GM21381 (cell line): Measurements from ENCODE around the gene CASR.
"Not testable (repeated sequence)": the region's sequence is repeated elsewhere in the genome, so short reads cannot be mapped to it uniquely, and the experiment has no call there.

Source experiments
- ATAC-seq: cut with Tn5 transposase; IDR thresholded peaks from one replicate; pipeline ENCODE4 v1.9.1; 2021; ENCODE audit warnings: mild to moderate bottlenecking, moderate library complexity; ENCODE audit not compliant: unreplicated experiment

CASR gene, protein sequence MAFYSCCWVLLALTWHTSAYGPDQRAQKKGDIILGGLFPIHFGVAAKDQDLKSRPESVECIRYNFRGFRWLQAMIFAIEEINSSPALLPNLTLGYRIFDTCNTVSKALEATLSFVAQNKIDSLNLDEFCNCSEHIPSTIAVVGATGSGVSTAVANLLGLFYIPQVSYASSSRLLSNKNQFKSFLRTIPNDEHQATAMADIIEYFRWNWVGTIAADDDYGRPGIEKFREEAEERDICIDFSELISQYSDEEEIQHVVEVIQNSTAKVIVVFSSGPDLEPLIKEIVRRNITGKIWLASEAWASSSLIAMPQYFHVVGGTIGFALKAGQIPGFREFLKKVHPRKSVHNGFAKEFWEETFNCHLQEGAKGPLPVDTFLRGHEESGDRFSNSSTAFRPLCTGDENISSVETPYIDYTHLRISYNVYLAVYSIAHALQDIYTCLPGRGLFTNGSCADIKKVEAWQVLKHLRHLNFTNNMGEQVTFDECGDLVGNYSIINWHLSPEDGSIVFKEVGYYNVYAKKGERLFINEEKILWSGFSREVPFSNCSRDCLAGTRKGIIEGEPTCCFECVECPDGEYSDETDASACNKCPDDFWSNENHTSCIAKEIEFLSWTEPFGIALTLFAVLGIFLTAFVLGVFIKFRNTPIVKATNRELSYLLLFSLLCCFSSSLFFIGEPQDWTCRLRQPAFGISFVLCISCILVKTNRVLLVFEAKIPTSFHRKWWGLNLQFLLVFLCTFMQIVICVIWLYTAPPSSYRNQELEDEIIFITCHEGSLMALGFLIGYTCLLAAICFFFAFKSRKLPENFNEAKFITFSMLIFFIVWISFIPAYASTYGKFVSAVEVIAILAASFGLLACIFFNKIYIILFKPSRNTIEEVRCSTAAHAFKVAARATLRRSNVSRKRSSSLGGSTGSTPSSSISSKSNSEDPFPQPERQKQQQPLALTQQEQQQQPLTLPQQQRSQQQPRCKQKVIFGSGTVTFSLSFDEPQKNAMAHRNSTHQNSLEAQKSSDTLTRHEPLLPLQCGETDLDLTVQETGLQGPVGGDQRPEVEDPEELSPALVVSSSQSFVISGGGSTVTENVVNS

DNA sequence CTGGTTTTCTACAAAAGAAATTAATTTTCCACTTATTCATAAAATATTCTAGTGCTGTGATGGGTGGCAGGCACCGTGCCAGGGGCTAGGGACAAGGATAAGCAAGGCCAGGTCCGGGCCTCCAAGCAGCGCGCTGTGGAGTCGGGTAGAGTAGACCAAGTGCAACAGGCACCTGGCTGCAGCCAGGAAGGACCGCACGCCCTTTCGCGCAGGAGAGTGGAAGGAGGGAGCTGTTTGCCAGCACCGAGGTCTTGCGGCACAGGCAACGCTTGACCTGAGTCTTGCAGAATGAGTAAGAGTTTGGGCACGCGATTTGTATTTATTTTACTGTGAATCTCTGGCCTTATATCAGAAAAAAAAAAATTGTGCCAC is at the start of gene CASR:
TSS of gene CASR (plus strand) at position 148 of the 372 bp plus-strand sequence. CDS start 70,522 bp downstream, outside the sequence.
- no peak for ATAC-seq

DNA sequence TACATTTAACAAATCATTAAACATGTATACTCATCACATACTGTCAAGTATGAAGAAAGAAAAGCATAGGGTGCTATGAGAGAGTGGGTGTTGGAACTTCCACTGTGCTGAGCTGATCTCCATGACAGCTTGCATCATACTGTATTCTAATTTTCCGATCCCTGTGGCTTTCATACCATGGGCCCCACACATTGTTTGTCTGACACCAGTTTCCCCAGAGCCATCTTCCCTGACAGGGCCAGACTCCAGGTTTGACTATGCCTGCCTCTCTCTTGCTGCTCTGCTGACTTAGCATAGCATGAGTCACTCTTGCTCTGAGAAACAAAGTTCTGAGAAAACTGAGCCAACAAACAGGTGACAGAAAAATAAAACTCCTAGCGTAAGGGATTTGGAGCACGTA is 37.0 kb upstream of the CASR start:
- ATAC-seq: peak; percentile 78

DNA sequence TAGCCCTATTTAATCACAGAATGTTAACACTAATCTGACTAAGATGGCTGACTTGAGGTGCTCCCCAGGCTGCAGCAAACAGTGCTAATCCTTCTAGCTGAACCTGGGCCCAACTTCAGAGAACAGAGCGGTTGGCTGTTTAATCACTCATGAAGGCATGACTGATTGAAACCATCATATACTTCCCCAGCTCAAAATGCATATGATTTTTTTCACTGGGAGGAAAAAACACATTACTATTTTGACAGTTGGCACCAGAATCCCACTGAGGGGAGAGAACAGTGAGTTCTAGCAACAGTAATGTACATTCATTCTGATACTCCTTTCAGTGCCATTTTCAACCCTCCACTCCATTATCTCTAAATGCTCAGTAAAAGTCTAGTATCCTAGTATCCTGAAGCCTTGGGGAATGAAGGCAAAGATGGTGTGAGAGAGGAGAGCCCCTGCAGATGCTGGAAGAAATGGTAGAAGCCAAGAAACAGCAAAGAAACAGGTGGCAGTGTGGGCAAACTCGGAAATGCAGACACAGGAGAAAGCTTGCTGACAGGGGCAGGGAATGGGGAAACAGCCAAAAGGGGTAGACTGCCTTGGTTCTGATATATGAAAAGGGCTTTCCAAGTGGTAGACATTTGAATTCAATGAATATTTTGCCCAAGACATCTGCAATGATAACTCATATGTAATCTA is 34.4 kb upstream of the CASR start:
- no peak for ATAC-seq

DNA sequence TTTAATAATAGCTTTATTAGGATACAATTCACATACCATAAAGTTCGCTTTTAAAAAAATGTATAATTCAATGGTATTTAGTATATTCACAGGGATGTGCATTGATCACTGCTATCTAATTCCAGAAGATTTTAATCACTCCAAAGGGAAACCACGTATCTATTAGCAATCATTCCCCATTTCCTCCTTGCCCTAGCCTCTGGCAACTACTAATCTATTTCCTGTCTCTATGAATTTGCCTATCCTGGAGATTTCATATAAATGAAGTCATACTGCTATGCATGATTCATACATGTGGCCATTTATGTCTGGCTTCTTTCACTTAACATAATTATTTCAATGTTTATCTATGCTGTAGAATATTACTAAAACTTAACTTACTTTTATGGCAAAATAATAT is 32.0 kb upstream of the CASR start:
- no peak for ATAC-seq

DNA sequence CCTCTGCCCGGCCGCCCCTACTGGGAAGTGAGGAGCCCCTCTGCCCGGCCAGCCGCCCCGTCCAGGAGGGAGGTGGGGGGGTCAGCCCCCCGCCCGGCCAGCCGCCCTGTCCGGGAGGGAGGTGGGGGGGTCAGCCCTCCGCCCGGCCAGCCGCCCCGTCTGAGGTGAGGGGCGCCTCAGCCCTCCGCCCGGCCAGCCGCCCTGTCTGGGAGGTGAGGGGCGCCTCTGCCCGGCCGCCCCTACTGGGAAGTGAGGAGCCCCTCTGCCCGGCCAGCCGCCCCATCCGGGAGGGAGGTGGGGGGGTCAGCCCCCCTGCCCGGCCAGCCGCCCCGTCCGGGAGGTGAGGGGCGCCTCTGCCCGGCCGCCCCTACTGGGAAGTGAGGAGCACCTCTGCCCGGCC is 18.5 kb upstream of the CASR start:
- ATAC-seq: not testable (repeated sequence)

DNA sequence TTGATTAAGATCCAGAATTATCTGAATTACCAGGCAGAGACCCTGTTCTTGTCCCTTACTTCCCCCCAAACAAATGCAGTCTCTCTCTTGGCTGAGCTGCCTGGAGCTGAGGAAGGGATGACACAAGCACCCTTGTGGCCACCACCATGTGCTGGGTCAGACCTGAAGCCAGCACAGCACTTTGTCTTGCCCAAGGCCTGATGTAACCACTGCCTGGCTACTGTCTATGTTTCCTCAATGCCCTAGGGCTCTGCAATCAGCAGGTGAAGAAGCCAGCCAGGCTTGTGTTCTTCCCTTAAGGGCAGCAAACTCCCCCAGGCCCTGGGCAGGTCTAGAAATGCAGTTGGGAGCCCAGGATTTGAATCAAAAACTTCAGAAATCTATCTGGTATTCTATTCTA is 15.8 kb upstream of the CASR start:
- no peak for ATAC-seq

DNA sequence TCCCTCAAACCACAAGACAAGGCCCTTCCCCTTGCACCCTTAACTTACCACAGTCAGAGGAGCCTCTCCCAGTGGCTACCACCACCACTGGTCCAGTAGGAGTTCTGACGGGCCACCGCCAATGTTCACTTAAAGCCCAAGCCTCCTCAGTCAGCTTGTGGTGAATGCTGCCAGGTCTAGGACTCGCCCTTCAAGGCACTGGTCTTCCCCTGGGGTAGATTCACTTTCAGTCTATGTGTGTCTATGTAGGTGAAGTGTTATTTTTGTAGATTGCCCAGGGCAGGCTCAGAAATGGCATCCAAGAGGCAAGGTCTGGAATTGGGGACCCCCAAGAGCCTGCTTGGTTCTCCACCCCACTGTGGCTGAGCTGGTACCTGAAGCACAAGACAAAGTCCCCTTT is 15.4 kb upstream of the CASR start:
- ATAC-seq: no peak

DNA sequence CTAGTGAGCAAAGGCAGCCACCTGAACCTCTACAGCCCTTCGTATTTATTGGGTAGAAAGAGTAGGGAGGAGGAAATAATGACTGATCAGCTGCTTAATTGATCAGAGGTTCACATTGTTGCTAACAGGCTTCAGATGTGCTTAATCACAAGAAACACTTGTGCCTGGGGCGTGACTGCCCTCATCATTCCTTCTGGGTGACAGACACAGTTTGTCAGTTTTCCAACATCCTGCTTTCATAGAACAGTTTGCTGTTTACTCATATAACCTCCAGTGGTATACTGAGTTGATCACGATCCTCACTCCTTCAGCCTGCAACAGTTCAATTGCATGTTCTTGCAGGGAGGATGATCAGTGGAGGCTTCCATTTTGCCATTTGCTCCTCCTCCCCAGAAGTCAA is 13.6 kb upstream of the CASR start:
- ATAC-seq: no peak

DNA sequence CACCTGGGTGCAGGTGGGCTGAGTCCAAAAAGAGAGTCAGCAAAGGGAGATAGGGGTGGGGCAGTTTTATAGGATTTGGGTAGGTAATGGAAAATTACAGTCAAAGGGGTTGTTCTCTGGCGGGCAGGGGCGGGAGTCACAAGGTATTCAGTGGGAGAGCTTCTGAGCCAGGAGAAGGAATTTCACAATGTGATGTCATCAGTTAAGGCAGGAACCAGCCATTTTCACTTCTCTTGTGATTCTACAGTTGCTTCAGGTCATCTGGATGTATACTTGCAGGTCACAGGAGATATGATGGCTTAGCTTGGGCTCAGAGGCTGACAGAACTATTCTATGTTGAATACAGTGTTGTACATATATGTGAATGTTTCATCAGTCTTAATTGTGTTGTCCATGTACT is 12.1 kb upstream of the CASR start:
- ATAC-seq: not testable (repeated sequence)

DNA sequence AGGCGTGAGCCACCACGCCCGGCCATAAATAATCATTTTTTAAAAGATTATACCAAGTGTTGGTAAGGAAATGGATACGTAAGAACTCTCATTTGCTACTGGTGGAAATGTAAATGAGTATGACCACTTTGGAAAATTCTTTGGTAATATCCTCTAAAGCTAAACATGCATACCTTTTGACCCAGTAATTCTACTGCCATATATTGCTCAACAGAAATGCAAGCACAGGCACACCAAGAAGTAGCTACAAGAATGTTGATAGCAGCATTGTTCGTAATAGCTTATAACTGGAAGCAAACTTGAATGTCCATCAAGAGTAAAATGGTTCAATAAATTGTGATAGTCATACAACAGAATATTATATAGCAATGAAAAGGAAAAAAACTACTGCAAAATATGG is 4.8 kb upstream of the CASR start:
- ATAC-seq: no peak

DNA sequence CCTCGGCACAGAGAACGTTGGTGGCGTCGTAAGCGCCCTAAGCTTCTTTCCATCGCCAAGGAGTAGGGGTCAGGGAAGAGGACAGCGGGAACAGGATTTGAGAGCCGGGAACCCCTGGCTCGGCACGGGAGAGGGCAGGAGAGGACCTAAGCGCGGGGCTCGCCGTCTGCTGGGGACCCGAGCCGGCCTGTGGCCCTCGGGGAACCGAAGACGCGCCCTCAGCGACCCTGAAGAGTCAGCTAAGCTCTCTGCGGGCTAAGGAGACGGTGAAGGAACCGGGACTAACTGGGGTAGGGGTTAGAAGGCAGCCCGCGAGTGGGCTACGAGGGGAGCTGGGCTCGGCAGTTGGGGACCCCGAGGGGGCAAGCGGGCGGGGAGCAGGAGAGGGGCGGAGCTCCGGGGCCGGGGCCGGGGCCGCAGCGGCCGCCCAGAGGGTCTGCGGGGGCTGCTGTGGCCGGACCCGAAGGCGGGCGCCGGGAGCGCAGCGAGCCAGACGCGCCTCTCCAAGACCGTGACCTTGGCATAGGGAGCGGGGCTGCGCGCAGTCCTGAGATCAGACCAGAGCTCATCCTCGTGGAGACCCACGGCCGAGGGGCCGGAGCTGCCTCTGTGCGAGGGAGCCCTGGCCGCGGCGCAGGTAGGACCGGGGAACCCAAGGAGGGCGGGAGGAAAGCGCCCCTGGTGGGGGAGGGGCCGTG is 574 bp downstream of the CASR start:
- ATAC-seq: no peak

DNA sequence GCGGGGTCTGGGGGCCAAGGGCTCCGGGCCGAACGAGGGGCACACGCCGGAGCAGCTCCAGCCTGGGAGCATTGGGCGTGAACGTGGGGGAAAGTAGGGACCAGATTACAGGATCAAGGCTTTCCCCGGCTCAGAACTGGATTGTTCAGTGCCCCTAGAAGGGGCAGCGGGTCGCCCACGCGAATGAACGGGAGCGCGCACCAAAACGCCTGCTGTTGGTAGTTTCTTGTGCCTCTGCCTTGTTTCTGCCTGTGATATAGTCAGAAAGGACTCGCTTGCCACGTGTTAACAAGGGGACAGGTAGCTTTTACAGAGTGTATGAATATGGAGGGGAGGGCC is 1.1 kb downstream of the CASR start:
- ATAC-seq: no peak

DNA sequence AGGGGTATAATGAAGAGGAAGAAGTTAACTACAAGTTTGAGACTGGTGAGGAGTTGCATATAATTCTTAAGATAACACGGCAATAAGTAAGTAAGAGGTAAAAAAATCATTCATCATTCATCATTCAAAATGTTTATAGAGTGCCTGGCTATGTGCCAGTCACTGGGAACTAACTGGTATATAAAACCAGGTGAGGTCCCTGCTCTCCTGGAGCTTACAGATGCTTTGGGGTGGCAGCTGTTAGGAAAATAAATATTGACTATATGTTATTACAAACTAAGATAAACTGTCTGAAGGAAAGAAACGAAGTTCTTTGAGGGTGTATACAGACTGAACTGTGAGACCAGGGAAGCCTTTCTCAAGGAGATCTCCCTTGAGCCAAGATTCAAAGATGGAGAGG is 2.9 kb downstream of the CASR start:
- ATAC-seq: no peak

DNA sequence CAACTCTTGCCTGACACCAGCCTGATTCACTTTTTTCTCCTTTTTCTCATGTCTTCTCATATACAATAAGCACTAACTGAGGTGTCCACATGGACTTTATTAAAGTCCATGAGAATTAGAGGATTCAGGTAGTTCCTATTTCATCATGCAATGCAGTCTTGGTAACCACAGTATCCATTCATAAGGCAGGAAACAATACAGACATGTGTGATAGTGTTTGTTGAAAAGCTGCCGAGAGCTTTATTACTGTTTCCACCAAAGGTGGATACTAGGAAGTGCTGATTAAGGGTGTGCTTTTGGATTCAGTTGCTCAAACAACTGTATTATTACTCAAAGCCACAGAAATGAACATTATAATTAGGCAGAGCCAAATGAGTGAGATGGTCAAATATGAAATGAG is 5.3 kb downstream of the CASR start:
- no peak for ATAC-seq

DNA sequence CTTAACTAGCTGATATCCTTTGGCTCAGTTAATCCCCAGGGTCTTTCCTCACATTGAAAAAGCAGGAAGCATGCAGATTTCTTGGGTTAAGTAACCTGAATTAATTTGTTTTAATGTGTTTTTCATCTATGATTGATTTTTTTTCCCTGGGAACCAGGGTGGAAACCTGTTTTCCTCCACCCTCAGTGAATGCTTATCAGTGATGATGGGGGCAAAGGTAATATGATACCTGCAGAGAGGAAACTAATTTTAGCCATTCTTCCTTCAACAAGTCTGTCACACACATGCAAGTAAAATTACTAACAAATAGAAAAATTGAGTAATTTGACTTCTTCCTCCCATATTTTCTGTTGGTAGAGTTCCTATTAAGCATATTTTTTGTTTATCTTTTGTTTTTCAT is 5.9 kb downstream of the CASR start:
- ATAC-seq: no peak

DNA sequence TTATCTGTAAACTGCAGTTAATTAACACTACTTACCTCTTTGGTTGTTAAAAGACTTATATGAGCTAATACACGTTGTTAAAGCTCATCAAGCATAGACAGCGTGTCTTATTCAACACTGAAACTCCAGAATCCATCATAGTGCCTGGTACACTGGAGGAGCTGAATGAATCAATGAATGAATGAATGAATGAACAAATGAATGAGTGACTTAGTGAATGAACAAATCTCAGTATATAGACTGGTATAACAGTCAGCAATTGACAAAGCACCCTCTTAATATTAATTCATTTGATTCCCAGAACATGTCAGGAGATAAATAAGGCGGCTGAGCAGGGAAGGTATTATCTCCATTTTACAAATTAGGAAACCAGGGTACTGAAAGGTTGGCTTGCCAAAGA is 7.1 kb downstream of the CASR start:
- no peak for ATAC-seq

DNA sequence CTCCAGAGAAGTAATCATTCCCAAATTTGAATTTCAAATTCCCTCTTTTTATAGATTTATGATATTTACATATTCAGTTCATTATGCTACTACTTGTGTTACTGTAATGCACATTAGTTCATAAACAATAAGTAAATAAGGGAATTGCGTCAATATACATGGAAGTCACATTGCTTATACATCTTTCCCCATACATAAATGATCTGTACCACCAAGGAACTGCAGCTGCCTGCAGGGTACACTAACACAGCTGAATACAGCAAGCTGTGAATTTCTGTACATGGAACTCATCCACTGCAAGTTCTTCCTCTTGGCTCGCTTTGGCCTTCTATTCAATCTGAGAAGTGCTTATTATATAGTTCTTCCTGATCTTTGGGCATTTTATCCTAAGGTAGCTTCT is 15.5 kb downstream of the CASR start:
- no peak for ATAC-seq

DNA sequence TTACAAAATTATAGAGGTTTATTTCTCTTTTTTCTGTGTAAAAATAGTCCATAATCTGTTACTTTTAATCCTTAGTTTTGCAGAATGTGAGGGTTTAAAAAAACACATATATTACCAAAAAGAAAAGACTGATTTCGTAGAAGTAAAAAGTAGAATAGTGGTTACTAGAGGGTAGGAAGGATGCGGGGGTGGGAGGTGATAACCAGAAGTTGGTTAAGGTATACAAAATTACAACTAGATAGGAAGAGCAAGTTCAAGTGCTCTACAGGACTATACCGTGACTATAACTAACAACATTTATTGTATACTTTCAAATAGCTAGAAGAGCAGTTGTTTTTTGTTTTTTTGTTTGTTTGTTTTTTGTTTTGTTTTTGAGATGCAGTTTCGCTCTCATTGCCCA is 16.1 kb downstream of the CASR start:
- no peak for ATAC-seq

DNA sequence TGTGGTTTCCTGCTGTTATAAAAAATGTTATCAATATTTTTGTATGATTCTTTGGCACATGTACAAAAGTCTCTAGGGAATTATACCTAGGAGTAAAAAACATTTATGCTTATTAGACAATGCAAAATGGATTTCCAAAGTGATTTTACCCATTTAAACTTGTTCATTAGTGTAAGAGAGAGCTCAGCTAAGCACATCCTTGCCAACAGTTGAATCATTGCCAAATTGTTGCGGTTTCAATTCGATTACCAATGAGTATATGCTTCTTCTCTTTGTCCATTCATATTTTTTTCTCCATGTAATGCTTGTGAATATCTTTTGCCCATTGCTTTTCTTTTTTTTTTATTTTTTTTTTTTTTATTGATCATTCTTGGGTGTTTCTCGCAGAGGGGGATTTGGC is 17.2 kb downstream of the CASR start:
- no peak for ATAC-seq

DNA sequence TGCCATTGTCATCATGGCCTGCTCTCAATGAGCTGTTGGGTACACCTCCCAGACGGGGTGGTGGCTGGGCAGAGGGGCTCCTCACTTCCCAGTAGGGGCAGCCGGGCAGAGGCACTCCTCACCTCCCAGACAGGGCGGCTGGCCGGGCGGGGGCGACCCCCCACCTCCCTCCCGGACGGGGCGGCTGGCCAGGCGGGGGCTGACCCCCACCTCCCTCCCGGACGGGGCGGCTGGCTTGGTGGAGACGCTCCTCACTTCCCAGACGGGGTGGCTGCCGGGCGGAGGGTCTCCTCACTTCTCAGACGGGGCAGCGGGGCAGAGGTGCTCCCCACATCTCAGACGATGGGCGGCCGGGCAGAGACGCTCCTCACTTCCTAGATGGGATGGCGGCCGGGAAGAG is 18.0 kb downstream of the CASR start:
- not testable (repeated sequence) for ATAC-seq

DNA sequence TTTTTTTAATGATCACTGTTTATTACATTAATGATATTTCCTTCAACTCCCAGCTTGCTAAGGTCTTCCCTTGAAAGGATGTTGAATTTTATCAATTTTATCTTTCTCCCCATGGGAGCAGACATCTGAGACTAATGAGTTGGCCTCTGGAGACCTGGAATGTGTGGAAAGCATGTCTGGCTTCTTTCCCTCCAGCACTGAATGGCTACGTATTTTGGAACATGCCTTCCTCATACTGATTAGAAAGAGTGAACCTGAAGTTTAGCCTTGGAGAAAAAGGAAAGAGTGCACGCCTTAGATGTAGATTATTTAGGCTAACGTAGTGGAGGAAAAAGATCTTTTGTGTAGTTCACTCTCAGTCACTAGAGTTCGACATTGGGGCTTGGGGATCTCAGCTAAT is 25.1 kb downstream of the CASR start:
- ATAC-seq: no peak
